DND-41 (cell line): ENCODE data around the gene GATA3.

ENCODE experiments used
- CTCF ChIP-seq: IDR thresholded peaks from 2 replicates; pipeline ENCODE4 v1.5.1; 2012; ENCODE audit warnings: borderline replicate concordance, low read length, moderate library complexity, mild to moderate bottlenecking; ENCODE audit not compliant: poor library complexity, severe bottlenecking; ENCODE audit errors: extremely low read depth
- EZH2 ChIP-seq: IDR thresholded peaks from 3 replicates; pipeline ENCODE4 v1.6.1; 2012; ENCODE audit warnings: borderline replicate concordance, low read depth, mild to moderate bottlenecking, moderate library complexity, low read length, inconsistent platforms; ENCODE audit not compliant: severe bottlenecking

GRCh38 chr10:8121201-8121890 is 66.9 kb downstream of the GATA3 start:
- TF ChIP-seq CTCF (no peak), EZH2 (no peak)
